ENCODE measurements around the gene ANKRD29.
"Not testable (repeated sequence)": the region's sequence is repeated elsewhere in the genome, so short reads cannot be mapped to it uniquely, and the experiment has no call there.

Gene ANKRD29

GRCh38 chr18:23616258-23616657, 46.5 kb downstream of the ANKRD29 start:
- DNase-seq (ENCODE audit: low read depth, low spot score), result no peak

GRCh38 chr18:23614891-23615290, 47.8 kb downstream of the ANKRD29 start:
- DNase-seq (ENCODE audit: low read depth, low spot score), result no peak

GRCh38 chr18:23614413-23614812, 48.3 kb downstream of the ANKRD29 start:
- no peak for DNase-seq (ENCODE audit: low read depth, low spot score)

- not testable (repeated sequence) for DNase-seq (ENCODE audit: low read depth, low spot score)
Measured at GRCh38 chr18:23613091-23613475, 49.6 kb downstream of the ANKRD29 start.

GRCh38 chr18:23612434-23613090, 50.1 kb downstream of the ANKRD29 start:
- DNase-seq (ENCODE audit: low read depth, low spot score), result no peak

- no peak for DNase-seq (ENCODE audit: low read depth, low spot score)
Measured at GRCh38 chr18:23609390-23610023, 53.2 kb downstream of the ANKRD29 start.

- DNase-seq (ENCODE audit: low read depth, low spot score), result no peak
Measured at GRCh38 chr18:23608211-23608610, 54.5 kb downstream of the ANKRD29 start.

GRCh38 chr18:23605941-23606340, 56.8 kb downstream of the ANKRD29 start:
- DNase-seq (ENCODE audit: low read depth, low spot score), result no peak

GRCh38 chr18:23599809-23600208, 62.9 kb downstream of the ANKRD29 start:
- no peak for DNase-seq (ENCODE audit: low read depth, low spot score)

- DNase-seq (ENCODE audit: low read depth, low spot score), result no peak
Measured at GRCh38 chr18:23596183-23596582, 66.5 kb downstream of the ANKRD29 start.

GRCh38 chr18:23595591-23595990, 67.1 kb downstream of the ANKRD29 start:
- no peak for DNase-seq (ENCODE audit: low read depth, low spot score)

GRCh38 chr18:23593720-23594119, 69.0 kb downstream of the ANKRD29 start:
- DNase-seq (ENCODE audit: low read depth, low spot score), result no peak

- no peak for DNase-seq (ENCODE audit: low read depth, low spot score)
Measured at GRCh38 chr18:23592911-23593310, 69.8 kb downstream of the ANKRD29 start.

- DNase-seq (ENCODE audit: low read depth, low spot score), result no peak
Measured at GRCh38 chr18:23591011-23591410, 71.7 kb downstream of the ANKRD29 start.

GRCh38 chr18:23588836-23589560, 73.7 kb downstream of the ANKRD29 start:
- no peak for DNase-seq (ENCODE audit: low read depth, low spot score)

GRCh38 chr18:23587220-23587642, 75.5 kb downstream of the ANKRD29 start:
- no peak for DNase-seq (ENCODE audit: low read depth, low spot score)

- peak; percentile 73 for DNase-seq (ENCODE audit: low read depth, low spot score)
Measured at GRCh38 chr18:23586249-23587196, 76.2 kb downstream of the ANKRD29 start, which contains the start of gene NPC1. TSS of gene NPC1 (minus strand) at chr18:23586506. CDS start at chr18:23586343, 163 bp downstream.

- DNase-seq (ENCODE audit: low read depth, low spot score), result no peak
Measured at GRCh38 chr18:23585897-23586248, 76.8 kb downstream of the ANKRD29 start.

- DNase-seq (ENCODE audit: low read depth, low spot score), result no peak
Measured at GRCh38 chr18:23585007-23585871, 77.5 kb downstream of the ANKRD29 start.

Measured in activated naive CD8-positive, alpha-beta T cell treated with anti-CD3 and anti-CD28 coated beads, Interleukin-2, amount 50 U/mL, for 16 hours (primary cell).